CD14-positive monocyte (primary cell): Measurements from ENCODE around the gene HOATZ. TPM values are rescaled to one million over a fixed set of nuclear protein-coding genes. Genes with fewer than 3 reads are reported as not detected.

Experiments
- DNase-seq, 3 donors: peaks; one replicate each; pipeline ENCODE4 v3.0.0-alpha.2; 2011 to 2022
- H2AFZ ChIP-seq: 2 replicates; pipeline ENCODE4 v1.6.0; 2012; ENCODE audit warnings: mild to moderate bottlenecking, low read depth, low read length, inconsistent platforms; ENCODE audit not compliant: insufficient read depth, poor library complexity, severe bottlenecking
- H3K27ac ChIP-seq, 2 donors: 1 replicate in 1 of 2; 2 replicates in 1 of 2; pipeline ENCODE4 v1.5.1; 2012 to 2013; ENCODE audit warnings: low read length in 2 of 2, control low read depth in 1 of 2, inconsistent platforms in 1 of 2, low read depth in 1 of 2, mild to moderate bottlenecking in 1 of 2
- H3K27me3 ChIP-seq, 2 donors: one replicate each; pipeline versions ENCODE4 v1.6.0 to v1.6.1; 2011 to 2013; ENCODE audit warnings: low read length in 2 of 2; ENCODE audit not compliant: control insufficient read depth in 2 of 2, insufficient read depth in 2 of 2
- H3K36me3 ChIP-seq, 2 donors: replicated peaks in 1 of 2; 1 replicate in 1 of 2; 2 replicates in 1 of 2; pipeline versions ENCODE4 v1.5.1 to v1.6.1; 2012 to 2013; ENCODE audit warnings: low read length in 2 of 2, control low read depth in 1 of 2, inconsistent platforms in 1 of 2, mild to moderate bottlenecking in 1 of 2; ENCODE audit not compliant: insufficient read depth in 2 of 2, control insufficient read depth in 1 of 2
- H3K4me1 ChIP-seq, 2 donors: 1 replicate in 1 of 2; 2 replicates in 1 of 2; pipeline versions ENCODE4 v1.5.1 to v1.6.1; 2012 to 2013; ENCODE audit warnings: low read length in 2 of 2, control low read depth in 1 of 2, inconsistent platforms in 1 of 2, mild to moderate bottlenecking in 1 of 2, moderate library complexity in 1 of 2; ENCODE audit not compliant: insufficient read depth in 2 of 2, control insufficient read depth in 1 of 2
- H3K4me2 ChIP-seq: replicated peaks from 2 replicates; pipeline ENCODE3; 2012; ENCODE audit warnings: low read length, moderate library complexity, mild to moderate bottlenecking; ENCODE audit not compliant: poor library complexity, severe bottlenecking; ENCODE audit errors: extremely low read depth
- H3K4me3 ChIP-seq, 3 experiments: fragments of 200-600 bp in 1 of 3; sonication (generic) in 1 of 3; replicated peaks in 1 of 3; 1 replicate in 2 of 3; 2 replicates in 1 of 3; pipeline ENCODE4 v1.5.1; 2011 to 2013; ENCODE audit warnings: low read length in 3 of 3, mild to moderate bottlenecking in 3 of 3, control low read depth in 2 of 3, low read depth in 2 of 3, inconsistent platforms in 1 of 3, moderate library complexity in 1 of 3
- H3K79me2 ChIP-seq: 2 replicates; pipeline ENCODE4 v1.6.0; 2012; ENCODE audit warnings: mild to moderate bottlenecking, control low read depth, inconsistent platforms, low read length, moderate library complexity; ENCODE audit not compliant: insufficient read depth
- H3K9ac ChIP-seq: 2 replicates; pipeline ENCODE4 v1.6.0; 2017; ENCODE audit warnings: low read length, mild to moderate bottlenecking; ENCODE audit not compliant: insufficient read depth, poor library complexity, severe bottlenecking
- H3K9me3 ChIP-seq, 2 donors: replicated peaks in 1 of 2; 1 replicate in 1 of 2; 2 replicates in 1 of 2; pipeline versions ENCODE4 v1.5.1 to v1.6.1; 2012 to 2013; ENCODE audit warnings: low read length in 2 of 2, control low read depth in 1 of 2; ENCODE audit not compliant: control insufficient read depth in 1 of 2, insufficient read depth in 1 of 2
- H4K20me1 ChIP-seq: 2 replicates; pipeline ENCODE4 v1.6.0; 2012; ENCODE audit warnings: mild to moderate bottlenecking, low read length, control low read depth, moderate library complexity; ENCODE audit not compliant: insufficient read depth
- H3K27ac Mint-ChIP-seq, 7 donors: one replicate each; pipeline ENCODE4 v1.8.0; 2020; ENCODE audit warnings: mild to moderate bottlenecking in 7 of 7, mixed read lengths in 7 of 7, moderate library complexity in 6 of 7, inconsistent platforms in 2 of 7
- H3K27me3 Mint-ChIP-seq, 3 donors: one replicate each; pipeline ENCODE4 v1.8.0; 2021 to 2022; ENCODE audit warnings: low read depth in 3 of 3, mild to moderate bottlenecking in 3 of 3, mixed read lengths in 3 of 3, moderate library complexity in 3 of 3, inconsistent platforms in 1 of 3
- H3K36me3 Mint-ChIP-seq, 2 donors: one replicate each; pipeline ENCODE4 v1.8.0; 2020; ENCODE audit warnings: mixed read lengths in 2 of 2, inconsistent platforms in 1 of 2, mild to moderate bottlenecking in 1 of 2
- H3K4me1 Mint-ChIP-seq: one replicate; pipeline ENCODE4 v1.8.0; 2020; ENCODE audit warnings: mild to moderate bottlenecking, mixed read lengths
- H3K4me3 Mint-ChIP-seq, 2 donors: one replicate each; pipeline ENCODE4 v1.8.0; 2020; ENCODE audit warnings: mild to moderate bottlenecking in 2 of 2, mixed read lengths in 2 of 2, moderate library complexity in 1 of 2
- H3K9me3 Mint-ChIP-seq, 7 donors: one replicate each; pipeline ENCODE4 v1.8.0; 2020 to 2022; ENCODE audit warnings: mixed read lengths in 7 of 7, mild to moderate bottlenecking in 6 of 7, moderate library complexity in 6 of 7, inconsistent platforms in 2 of 7
- CTCF ChIP-seq: fragments of 200-600 bp; IDR thresholded peaks from one replicate; pipeline ENCODE4 v1.8.0; 2022; ENCODE audit warnings: antibody characterized with exemption, mild to moderate bottlenecking
- WGBS: methylation state at CpG from one replicate; pipeline ENCODE4 v1.1.5; 2013; ENCODE audit warnings: missing lambda C conversion rate; ENCODE audit not compliant: insufficient coverage; 5-methylcytosine and 5-hydroxymethylcytosine counted together
- intact Hi-C, 2 donors: fragments of 100-400 bp; cut with micrococcal nuclease; formaldehyde crosslinking; loops; one replicate each; pipeline versions ENCODE4 v1.15.0 to v1.15.1; 2023
- polyA plus RNA-seq, 3 donors: library from polyadenylated mRNA; depleted of rRNA in 1 of 3; unstranded in 2 of 3; stranded (reverse) in 1 of 3; fragments of 300-500 nt in 2 of 3; fragments of >200 nt in 1 of 3; fragmentation: Illumina TruSeq in 2 of 3; gene quantifications; 1 replicate in 2 of 3; 2 replicates in 1 of 3; pipeline ENCODE4 v1.2.3, GENCODE V29; 2012 to 2021

HOATZ gene
- polyA plus RNA-seq, 3 donors: not detected

- intact Hi-C loops: no loop called here
These were observed 61.2 kb downstream of the HOATZ start for GRCh38 chr11:111575740-111576139.

GRCh38 chr11:111577821-111578220, 63.2 kb downstream of the HOATZ start:
- no peak overlapping the region for H3K27ac Mint-ChIP-seq
- H3K27me3 Mint-ChIP-seq: peaks cover 0 to 2% (median 0%) of the 10 kb centered on the region in 3 donors

More at GRCh38 chr11:111575740-111576139, 61.2 kb downstream of the HOATZ start:
- no peak overlapping the region for H3K4me3 ChIP-seq
- H3K27ac ChIP-seq: no peak overlapping the region
- DNase-seq: no peak
- no peaks in the 10 kb centered on the region for H4K20me1 ChIP-seq
- Mint-ChIP-seq H3K9me3 (peaks cover 0 to 2% (median 0%) of the 10 kb centered on the region in 7 donors), H3K27me3 (peaks cover 0 to 2% (median 0%) of the 10 kb centered on the region in 3 donors), H3K36me3 (no peaks in the 10 kb centered on the region), H3K4me3 (no peak overlapping the region), H3K27ac (no peak overlapping the region), H3K4me1 (peaks cover 10% of the 10 kb centered on the region)
- no peak overlapping the region for H2AFZ ChIP-seq
- H3K36me3 ChIP-seq: no peaks in the 10 kb centered on the region
- H3K4me2 ChIP-seq: no peak overlapping the region
- H3K4me1 ChIP-seq: no peaks in the 10 kb centered on the region
- WGBS: 100% methylated on average over 3 of the region's 6 CpGs
- H3K9me3 ChIP-seq: no peaks in the 10 kb centered on the region
- TF ChIP-seq CTCF: no peak
- no peak overlapping the region for H3K9ac ChIP-seq
- H3K27me3 ChIP-seq: no peaks in the 10 kb centered on the region
- H3K79me2 ChIP-seq: no peaks in the 10 kb centered on the region

More at GRCh38 chr11:111577821-111578220, 63.2 kb downstream of the HOATZ start:
- Histone ChIP-seq H3K4me1 (no peaks in the 10 kb centered on the region), H3K4me3 (no peak overlapping the region), H3K27ac (no peak overlapping the region), H2AFZ (no peak overlapping the region), H3K4me2 (no peak overlapping the region), H4K20me1 (no peaks in the 10 kb centered on the region), H3K36me3 (no peaks in the 10 kb centered on the region), H3K9me3 (no peaks in the 10 kb centered on the region), H3K79me2 (no peaks in the 10 kb centered on the region), H3K9ac (no peak overlapping the region), H3K27me3 (no peaks in the 10 kb centered on the region)
- Mint-ChIP-seq H3K36me3 (no peaks in the 10 kb centered on the region), H3K9me3 (peaks cover 0 to 2% (median 0%) of the 10 kb centered on the region in 7 donors), H3K4me3 (no peak overlapping the region), H3K4me1 (peaks cover 3% of the 10 kb centered on the region)
- DNase-seq: no peak
- intact Hi-C loops: no loop called here
- no peak for TF ChIP-seq CTCF
- no CpG with 5 or more reads among the region's 4 CpGs for WGBS
